Breast epithelium (tissue), 4 donors: ENCODE results near the gene MYBBP1A. TPM values are rescaled to one million over a fixed set of nuclear protein-coding genes. Genes with fewer than 3 reads are reported as not detected.

Experiments used
- DNase-seq, 2 donors: peaks; one replicate each; pipeline ENCODE4 v3.0.0-alpha.2; 2019; ENCODE audit warnings: low spot score in 2 of 2
- H3K27ac ChIP-seq, 2 donors: fragments of 200-600 bp; sonication (generic) in 1 of 2; one replicate each; pipeline ENCODE4 v1.5.1; 2016 to 2019; ENCODE audit warnings: mild to moderate bottlenecking in 1 of 2
- H3K27me3 ChIP-seq, 2 donors: fragments of 200-600 bp; sonication (generic) in 1 of 2; one replicate each; pipeline versions ENCODE4 v1.5.1 to v1.6.0; 2017 to 2019; ENCODE audit warnings: control low read depth in 1 of 2, mild to moderate bottlenecking in 1 of 2
- H3K36me3 ChIP-seq: fragments of 200-600 bp; one replicate; pipeline ENCODE4 v1.5.1; 2019
- H3K4me1 ChIP-seq, 2 donors: fragments of 200-600 bp; sonication (generic); one replicate each; pipeline ENCODE4 v1.5.1; 2016 to 2019; ENCODE audit warnings: control low read depth in 1 of 2
- H3K4me3 ChIP-seq, 3 donors: fragments of 200-600 bp; sonication (generic); 1 replicate in 2 of 3; 2 replicates in 1 of 3; pipeline ENCODE4 v1.5.1; 2016 to 2019; ENCODE audit warnings: mild to moderate bottlenecking in 3 of 3, moderate library complexity in 2 of 3
- H3K9me3 ChIP-seq, 2 donors: fragments of 200-600 bp; sonication (generic) in 1 of 2; one replicate each; pipeline ENCODE4 v1.5.1; 2016 to 2019; ENCODE audit warnings: control low read depth in 1 of 2
- CTCF ChIP-seq, 3 donors: fragments of 450-650 bp; IDR thresholded peaks; one replicate each; pipeline ENCODE4 v1.5.1; 2016 to 2017; ENCODE audit warnings: antibody characterized with exemption in 3 of 3, mild to moderate bottlenecking in 3 of 3, moderate library complexity in 3 of 3
- POLR2A ChIP-seq: fragments of 450-650 bp; IDR thresholded peaks from one replicate; pipeline ENCODE4 v1.6.1; 2016; ENCODE audit warnings: antibody characterized with exemption, mild to moderate bottlenecking, moderate library complexity
- POLR2AphosphoS5 ChIP-seq, 3 donors: sonication (generic); formaldehyde crosslinking; IDR thresholded peaks; one replicate each; pipeline ENCODE4 v1.6.1; 2017; ENCODE audit warnings: antibody characterized with exemption in 3 of 3
- intact Hi-C: fragments of 100-400 bp; cut with DNase I; formaldehyde crosslinking; loops from one replicate; pipeline ENCODE4 v1.15.1; 2023; ENCODE audit warnings: low total_unique reads
- total RNA-seq, 3 donors: library from RNA; depleted of rRNA; stranded (reverse); fragments of >200 nt; gene quantifications; one replicate each; pipeline ENCODE4 v1.1.0, GENCODE V29; 2016

MYBBP1A gene
- total RNA-seq, 3 donors from 2014 or later: 26.9 to 61.6 (median 50.1) TPM

- intact Hi-C loops: loop anchor here (10.0 kb wide), 1 partner anchor 1469 kb away; no protein-coding TSS in a partner anchor
- H3K9me3 ChIP-seq: no peaks in the 10 kb centered on the region
- no peak for TF ChIP-seq CTCF (IDR thresholded peaks at IDR 0.05)
- no peak for TF ChIP-seq POLR2AphosphoS5 (IDR thresholded peaks at IDR 0.05)
- no peak for TF ChIP-seq POLR2A
- DNase-seq: no peak
- peaks cover 11 to 28% of the 10 kb centered on the region in 2 donors for H3K27me3 ChIP-seq
- H3K4me3 ChIP-seq: no peak overlapping the region
- H3K27ac ChIP-seq: peak overlapping the region; percentile 19 to 24
- H3K36me3 ChIP-seq: no peaks in the 10 kb centered on the region
- peaks cover 4 to 6% of the 10 kb centered on the region in 2 donors for H3K4me1 ChIP-seq
Observed at GRCh38 chr17:4503283-4504025, 51.7 kb downstream of the MYBBP1A start.

- Histone ChIP-seq H3K4me1 (peaks cover 3 to 6% of the 10 kb centered on the region in 2 donors), H3K27me3 (peaks cover 11 to 28% of the 10 kb centered on the region in 2 donors)
- intact Hi-C loops: loop anchor here (10.0 kb wide), 1 partner anchor 1468 kb away; no protein-coding TSS in a partner anchor
Observed at GRCh38 chr17:4502466-4503154, 52.6 kb downstream of the MYBBP1A start.

GRCh38 chr17:4501295-4501949 is 53.8 kb downstream of the MYBBP1A start:
- TF ChIP-seq POLR2AphosphoS5 (IDR thresholded peaks at IDR 0.05) (no peak), CTCF (IDR thresholded peaks at IDR 0.05) (no peak), POLR2A (no peak)
- intact Hi-C loops: loop anchor here (10.0 kb wide), 1 partner anchor 1467 kb away; no protein-coding TSS in a partner anchor
- Histone ChIP-seq H3K9me3 (no peaks in the 10 kb centered on the region), H3K4me1 (peaks cover 2 to 6% of the 10 kb centered on the region in 2 donors), H3K27ac (no peak overlapping the region), H3K27me3 (peaks cover 11 to 28% of the 10 kb centered on the region in 2 donors), H3K36me3 (no peaks in the 10 kb centered on the region), H3K4me3 (peak overlapping the region in 1 of 3 donors; percentile 62)
- no peak for DNase-seq

More at GRCh38 chr17:4502466-4503154, 52.6 kb downstream of the MYBBP1A start:
- DNase-seq: no peak
- TF ChIP-seq CTCF (IDR thresholded peaks at IDR 0.05) (no peak), POLR2A (no peak), POLR2AphosphoS5 (IDR thresholded peaks at IDR 0.05) (no peak)
- peak overlapping the region; percentile 19 to 24 for H3K27ac ChIP-seq
- no peak overlapping the region for H3K4me3 ChIP-seq
- no peaks in the 10 kb centered on the region for H3K9me3 ChIP-seq
- no peaks in the 10 kb centered on the region for H3K36me3 ChIP-seq

DNA sequence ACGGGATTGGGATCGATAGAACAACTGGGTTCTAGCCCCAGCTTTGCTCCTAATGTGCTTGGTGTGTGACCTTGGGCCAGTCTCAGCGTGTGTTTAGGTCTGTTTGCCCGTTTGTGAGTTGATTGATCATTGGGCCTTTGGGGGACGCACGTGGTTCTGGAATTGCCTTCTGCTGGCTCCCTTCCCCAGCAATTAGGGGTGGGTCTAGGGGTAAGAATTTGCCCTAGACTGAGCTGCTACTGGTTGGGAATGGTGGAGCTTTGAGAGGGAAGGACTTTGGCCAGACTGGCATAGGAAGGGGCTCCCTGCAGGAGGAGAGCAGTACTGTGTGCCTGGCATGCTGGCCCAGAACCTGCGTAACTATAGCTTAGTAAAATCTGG is 55.0 kb downstream of the MYBBP1A start:
- H3K27ac ChIP-seq: peak overlapping the region in 1 of 2 donors; percentile 35
- peak overlapping the region; percentile 48 to 62 (median 50) for H3K4me3 ChIP-seq
- peaks cover 11 to 28% of the 10 kb centered on the region in 2 donors for H3K27me3 ChIP-seq
- H3K36me3 ChIP-seq: no peaks in the 10 kb centered on the region
- H3K4me1 ChIP-seq: peaks cover 0 to 6% of the 10 kb centered on the region in 2 donors
- DNase-seq: no peak
- H3K9me3 ChIP-seq: no peaks in the 10 kb centered on the region
- no peak for TF ChIP-seq CTCF (IDR thresholded peaks at IDR 0.05)
- TF ChIP-seq POLR2A: no peak
- TF ChIP-seq POLR2AphosphoS5 (IDR thresholded peaks at IDR 0.05): no peak
- intact Hi-C loops: loop anchor here (10.0 kb wide), 1 partner anchor 1465 kb away; no protein-coding TSS in a partner anchor
